GM18519 (cell line): ENCODE results near the gene KCNJ6.
"Not testable (repeated sequence)": the region's sequence is repeated elsewhere in the genome, so short reads cannot be mapped to it uniquely, and the experiment has no call there.

Source experiments
- ATAC-seq: cut with Tn5 transposase; IDR thresholded peaks from one replicate; pipeline ENCODE4 v1.9.1; 2021; ENCODE audit warnings: mild to moderate bottlenecking, moderate library complexity; ENCODE audit not compliant: unreplicated experiment, low FRiP score

Gene KCNJ6

GRCh38 chr21:37784591-37785318 lies 131.5 kb downstream of the KCNJ6 start:
- no peak for ATAC-seq

GRCh38 chr21:37783016-37783415 lies 133.2 kb downstream of the KCNJ6 start:
- no peak for ATAC-seq

DNA sequence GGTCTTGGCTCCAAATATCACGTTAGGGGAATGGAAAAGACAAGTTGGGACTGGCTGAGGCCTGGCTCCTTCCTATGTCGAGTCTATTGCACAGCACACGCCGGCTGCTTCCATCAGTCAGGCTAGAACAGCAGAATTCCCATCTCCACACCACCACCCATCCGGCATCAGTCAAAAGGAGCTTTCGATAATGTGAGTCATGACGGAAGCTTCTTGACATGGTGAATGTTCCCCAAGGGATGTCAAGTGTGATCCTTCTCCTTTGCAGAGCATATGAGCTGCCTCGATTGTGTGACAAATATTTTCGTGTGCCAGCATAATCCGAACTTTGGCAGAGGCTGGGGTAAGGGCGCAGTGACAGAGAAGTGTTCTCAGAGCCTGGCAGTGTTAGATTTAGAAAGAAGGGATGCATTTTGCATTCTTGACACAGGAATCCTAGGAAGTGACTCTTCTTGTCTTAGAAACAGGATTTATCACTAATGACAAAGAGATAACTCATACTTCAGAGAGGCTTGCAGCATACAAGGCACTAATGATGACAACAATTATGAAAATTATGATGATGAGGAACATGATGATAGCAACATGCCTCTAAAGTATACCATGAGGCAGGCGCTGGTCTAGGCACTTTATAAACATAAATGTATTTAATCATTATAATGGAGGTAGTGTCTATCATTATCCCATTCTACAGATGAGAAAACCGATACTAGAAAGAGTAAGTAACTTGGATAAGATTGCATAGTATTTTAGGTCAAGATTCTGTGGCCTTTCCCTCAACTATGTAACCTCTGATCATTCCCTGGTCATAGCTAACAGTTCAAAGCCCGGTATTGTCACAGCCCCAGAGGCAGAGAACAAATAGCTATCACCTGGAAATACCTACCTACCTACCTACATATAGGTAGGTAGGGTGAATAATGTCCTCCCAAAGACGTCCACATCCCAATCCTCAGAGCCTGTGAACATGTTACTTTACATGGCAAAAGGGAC lies 135.0 kb downstream of the KCNJ6 start:
- ATAC-seq = no peak

DNA sequence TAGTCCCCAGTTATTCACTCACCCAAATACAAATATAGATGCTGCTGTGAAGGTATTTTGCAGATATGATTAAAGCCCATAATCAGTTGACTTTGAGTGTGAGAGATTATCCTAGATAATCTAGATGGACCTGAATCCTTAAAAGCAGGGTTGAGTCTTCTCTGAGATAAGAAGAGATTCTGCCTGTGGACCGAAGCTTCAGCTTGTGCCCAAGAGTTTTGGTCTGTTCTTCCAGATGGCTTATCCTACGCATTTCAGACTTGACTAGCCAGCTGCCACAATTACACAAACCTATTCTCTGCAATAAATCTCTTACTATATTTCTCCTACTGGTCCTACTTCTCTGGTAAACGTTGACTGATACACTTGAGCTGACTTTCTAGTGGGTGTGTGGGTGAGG lies 145.1 kb downstream of the KCNJ6 start:
- no peak for ATAC-seq

- ATAC-seq = no peak
These were observed 145.8 kb downstream of the KCNJ6 start for GRCh38 chr21:37770461-37770860.

DNA sequence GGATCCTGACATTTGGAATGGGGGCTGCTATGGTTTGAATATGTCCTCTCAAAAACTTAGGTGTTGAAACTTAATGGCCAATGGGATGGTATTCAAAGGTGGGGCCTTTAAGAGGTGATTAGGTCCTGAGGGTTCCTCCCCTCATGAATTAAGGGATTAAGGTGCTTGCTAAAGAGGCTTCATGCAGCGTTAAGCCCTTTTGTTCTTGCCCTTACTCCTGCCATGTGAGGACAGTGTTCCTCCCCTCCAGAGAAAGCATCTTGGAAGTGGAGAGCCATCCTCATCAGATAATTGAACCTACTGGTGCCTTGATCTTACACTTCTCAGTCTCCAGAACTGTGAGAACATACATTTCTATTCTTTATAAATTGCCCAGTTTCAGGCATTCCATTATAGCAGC lies 146.6 kb downstream of the KCNJ6 start:
- no peak for ATAC-seq

DNA sequence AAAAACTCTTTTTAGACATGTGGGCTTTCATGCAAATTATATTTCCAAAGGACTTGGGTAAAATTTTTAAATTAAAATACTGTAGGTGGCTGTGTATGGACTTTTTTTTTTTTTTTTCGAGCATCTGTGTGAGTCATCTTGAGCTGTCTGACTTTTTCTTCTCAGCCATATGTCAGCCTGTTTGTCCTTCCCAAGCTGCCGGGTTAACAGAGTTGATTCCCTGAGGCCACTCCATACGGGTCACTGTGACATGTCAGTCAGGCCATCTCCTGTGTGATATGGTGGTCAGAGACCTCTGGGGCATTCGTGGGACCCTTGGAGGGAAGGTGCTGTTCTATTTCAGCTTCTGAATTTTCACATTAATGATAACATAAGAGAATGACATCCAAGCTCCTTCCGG lies 148.3 kb downstream of the KCNJ6 start:
- no peak for ATAC-seq

DNA sequence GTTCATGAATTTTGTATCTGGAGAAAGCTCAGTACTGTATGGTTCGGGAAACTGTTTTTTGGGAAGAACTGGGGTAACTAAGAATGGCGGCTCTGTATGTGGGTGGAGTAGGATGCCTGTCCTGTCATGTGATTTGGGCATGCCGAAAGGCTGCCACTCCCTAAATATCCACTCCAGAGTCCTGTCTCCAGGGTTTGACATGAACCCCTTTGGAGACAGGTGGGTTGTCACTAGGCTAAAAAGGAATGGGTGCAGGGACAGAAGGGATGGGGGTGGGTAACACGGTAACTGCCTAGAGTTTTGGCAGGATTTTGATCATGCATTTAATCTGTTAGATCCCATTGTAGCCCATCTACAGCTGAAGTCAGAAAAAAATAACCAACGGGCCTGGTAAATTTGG lies 150.1 kb downstream of the KCNJ6 start:
- no peak for ATAC-seq

- ATAC-seq = no peak
These were observed 150.9 kb downstream of the KCNJ6 start for GRCh38 chr21:37765221-37765900.

DNA sequence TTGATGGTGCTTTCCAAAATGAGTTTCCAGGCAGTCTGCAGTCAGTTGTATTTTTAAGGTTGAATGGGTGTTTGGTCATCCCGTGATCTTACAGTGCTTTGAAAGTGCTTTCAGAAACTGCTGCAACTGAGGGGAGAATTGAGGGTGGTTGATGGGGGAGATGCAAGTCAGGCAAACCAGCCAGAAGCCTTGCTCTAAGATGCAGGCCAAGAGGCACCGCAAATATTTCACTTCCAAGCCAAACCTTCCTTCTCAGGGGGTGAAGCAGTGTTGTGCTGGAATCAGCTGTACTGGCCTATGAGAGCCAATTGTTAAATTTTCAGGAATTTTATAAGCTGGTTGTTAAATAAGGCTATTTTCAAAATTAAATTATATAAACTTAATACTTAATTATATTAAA lies 151.6 kb downstream of the KCNJ6 start:
- ATAC-seq = no peak

DNA sequence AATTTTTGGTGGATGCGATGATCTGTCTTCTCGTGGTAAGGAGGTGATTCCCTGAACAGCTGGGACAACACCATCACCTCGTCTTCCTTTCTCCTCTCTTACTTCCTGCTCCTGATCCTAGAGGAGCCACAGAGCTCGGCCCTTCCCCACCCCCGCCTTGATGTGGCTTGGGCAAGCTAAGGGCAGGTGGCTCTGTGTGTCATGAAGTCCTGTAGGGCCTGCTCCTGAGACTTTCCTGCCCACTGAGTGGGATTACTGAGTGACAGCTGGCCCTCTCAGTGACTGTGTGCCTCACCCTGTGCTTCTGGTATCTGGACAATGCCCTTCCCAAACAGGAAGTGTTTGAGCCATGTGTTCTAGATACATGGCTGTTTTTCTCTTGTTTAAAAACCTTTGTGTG lies 153.0 kb downstream of the KCNJ6 start:
- no peak for ATAC-seq

DNA sequence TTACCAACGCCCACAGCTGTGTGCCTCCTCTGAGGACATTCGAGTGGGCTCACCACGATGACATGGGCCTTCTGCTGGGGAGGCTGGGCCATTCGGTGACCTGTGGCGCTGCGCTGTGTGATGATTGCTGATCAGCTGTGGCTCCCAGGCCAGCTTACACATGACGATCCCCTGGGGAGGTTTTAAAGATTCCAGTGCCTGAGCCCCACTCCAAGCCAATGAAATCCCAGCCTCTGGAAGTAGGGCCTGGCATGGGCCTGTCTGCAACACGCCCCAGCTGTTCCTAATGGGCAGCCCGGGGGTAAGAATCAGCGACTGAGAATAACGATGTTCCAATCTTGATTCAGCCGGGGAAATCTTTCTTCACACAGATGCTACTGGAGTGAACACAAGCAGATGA lies 153.7 kb downstream of the KCNJ6 start:
- ATAC-seq = no peak

DNA sequence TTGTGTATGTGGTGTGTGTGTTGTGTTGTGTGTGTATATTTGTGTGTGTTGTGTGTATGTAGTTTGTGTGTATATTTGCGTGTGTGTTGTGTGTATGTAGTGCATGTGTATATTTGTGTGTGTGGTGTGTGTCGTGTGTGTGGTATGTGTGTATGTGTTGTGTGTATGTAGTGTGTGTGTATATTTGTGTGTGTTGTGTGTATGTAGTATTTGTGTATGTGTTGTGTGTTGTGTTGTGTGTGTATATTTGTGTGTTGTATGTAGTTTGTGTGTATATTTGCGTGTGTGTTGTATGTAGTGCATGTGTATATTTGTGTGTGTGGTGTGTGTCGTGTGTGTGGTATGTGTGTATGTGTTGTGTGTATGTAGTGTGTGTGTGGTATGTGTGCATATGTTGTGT lies 154.9 kb downstream of the KCNJ6 start:
- ATAC-seq = not testable (repeated sequence)

- ATAC-seq = no peak
These were observed 156.5 kb downstream of the KCNJ6 start for GRCh38 chr21:37759777-37760176.

DNA sequence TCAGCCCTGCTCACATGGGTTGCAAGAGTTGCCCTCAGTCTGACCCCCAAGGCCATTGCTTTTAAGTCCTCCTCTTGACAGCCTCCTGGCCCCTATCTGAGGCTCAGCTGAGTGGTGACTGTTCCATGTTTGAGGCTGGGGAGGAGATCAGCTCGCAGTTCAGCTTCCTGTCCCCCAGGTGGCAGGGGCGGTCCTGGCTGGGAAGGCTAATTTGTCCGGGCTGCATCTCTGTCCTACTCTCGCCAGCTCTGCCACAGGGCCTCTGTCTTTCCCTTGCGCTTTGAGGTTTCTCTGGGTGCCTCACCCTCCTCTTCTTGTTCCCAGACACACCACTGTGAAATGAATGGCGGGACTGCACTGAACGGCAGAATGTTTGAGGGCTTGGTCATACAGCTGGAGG lies 157.3 kb downstream of the KCNJ6 start:
- ATAC-seq = no peak

- no peak for ATAC-seq
These were observed 158.5 kb downstream of the KCNJ6 start for GRCh38 chr21:37757606-37758376.

DNA sequence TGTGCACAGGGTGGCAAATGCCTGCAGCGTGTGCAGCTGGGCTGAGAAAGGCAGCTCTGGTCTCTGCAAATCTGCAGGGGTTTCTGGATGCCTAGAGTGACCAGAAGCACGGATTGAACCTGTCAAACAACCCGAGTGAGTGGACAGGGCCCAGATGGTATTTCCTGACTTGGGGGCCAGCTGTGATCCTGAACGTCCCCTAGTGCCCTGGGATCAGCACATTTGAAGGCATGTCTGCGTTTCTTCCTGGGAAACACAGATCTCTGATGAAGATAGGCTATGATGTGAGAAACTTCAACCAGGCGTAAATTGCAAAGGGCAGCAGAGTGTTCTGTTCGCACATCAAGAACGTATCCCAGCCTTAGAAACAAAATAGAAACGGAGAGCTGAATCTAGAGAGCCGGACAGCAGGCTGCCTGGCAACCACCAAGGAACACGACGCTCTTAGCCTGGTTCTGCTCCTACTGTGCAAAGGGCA lies 163.1 kb downstream of the KCNJ6 start:
- no peak for ATAC-seq

DNA sequence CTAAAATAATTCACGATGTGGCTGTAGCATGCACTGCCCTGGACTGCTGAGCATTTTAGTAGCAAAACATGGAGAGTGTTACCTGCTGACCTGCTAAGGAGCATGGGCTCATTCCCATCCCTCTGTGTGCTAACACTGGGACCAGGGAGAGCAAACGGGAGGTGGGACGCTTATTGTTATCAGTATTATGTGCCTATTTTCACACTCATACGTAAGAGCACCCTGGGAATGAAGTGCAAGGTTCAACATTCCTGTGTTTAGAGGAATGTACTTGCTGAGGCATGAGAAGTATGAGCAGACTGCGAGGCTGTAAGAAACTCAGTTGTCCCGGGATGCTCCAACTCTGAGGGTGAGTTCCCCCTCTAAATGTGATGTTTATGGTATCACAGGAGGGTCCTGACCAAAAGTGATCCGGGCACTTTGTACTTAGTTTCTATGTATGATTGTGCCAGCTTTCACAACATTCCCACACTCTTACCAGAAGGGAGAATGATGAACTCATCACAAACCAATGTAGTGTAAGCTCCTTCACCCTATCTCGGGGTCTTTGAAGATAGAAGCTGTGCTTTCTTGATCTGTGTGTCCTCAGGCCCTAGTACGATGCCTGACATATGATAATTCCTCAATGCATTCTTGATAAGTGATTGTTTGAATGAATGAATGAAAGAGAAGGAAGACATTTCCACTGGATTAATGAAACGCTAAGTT lies 164.8 kb downstream of the KCNJ6 start:
- no peak for ATAC-seq

DNA sequence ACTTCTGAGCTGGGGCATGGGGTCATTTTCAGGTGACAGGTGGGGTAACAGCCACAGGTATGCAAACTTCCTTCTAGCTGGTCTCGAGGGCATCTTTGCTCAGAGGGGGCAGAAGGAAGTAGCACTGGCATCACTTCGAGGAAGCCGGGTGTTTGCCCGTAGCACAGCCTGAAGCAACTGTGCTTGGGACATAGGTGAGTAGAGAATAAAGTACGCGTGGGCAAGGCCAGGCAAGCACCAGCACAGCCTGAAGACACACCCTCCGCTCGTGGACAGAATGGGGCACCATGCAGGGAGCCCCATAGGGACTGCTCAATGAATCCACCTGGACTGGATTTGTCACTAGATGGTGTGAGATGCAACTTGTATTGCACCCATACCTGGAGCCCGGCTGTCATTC lies 167.1 kb downstream of the KCNJ6 start:
- no peak for ATAC-seq

GRCh38 chr21:37748351-37748750 lies 167.9 kb downstream of the KCNJ6 start:
- no peak for ATAC-seq
